Measurements from ENCODE around the gene FERMT3. TPM values are rescaled to one million over a fixed set of nuclear protein-coding genes. Genes with fewer than 3 reads are reported as not detected.

FERMT3 gene
- total RNA-seq, 2 experiments from 2014 or later = 219 to 231 TPM

DNA sequence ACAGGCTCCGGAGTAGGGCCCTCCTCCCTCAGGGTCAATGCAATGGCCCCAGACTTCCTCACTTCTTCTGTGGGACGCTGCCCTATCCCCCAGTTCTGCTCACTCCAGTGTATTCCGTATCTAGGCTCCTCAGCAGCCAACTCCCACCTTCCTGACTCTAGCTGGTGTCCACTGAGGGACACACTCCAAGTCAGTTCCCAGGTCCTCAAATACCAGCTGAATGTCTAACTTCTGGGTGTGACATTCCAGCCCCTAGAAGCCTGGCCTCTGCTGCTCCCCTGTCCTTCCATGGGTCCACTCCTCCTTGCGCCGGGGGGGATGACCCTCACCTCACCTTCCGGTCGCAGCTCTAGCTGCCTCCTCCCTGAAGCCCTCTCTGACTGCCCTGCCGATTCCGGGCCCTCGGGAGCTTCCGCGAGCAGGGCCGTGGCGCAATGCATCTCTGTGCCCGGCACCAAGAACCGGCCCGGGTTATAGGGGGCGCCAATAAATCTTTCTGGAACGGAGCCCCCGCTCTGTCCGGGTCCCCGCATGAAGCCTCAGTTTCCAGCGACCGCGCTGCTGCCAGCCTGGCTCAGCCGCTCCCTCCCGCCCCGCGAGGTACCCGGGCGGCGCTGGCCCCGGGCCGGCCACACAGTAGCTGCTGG is 62.5 kb downstream of the FERMT3 start:
- Mint-ChIP-seq H3K27me3 (no peaks in the 10 kb centered on the region), H3K4me3 (peak overlapping the region; percentile 96), H3K4me1 (peaks cover 23% of the 10 kb centered on the region), H3K36me3 (peaks cover 6% of the 10 kb centered on the region), H3K27ac (peak overlapping the region; percentile 96), H3K9me3 (no peaks in the 10 kb centered on the region)
- ATAC-seq (ENCODE audit: low read depth) (peak; percentile 23), DNase-seq (peak; percentile 74)
- POLR2A ChIA-PET = interaction anchor here (0.6 to 6.0 kb wide), 15 partner anchors 8 to 86 kb away, joined by 3 to 94 read pairs (median 13); partner anchors contain the start of genes BAD, ESRRA, FERMT3 and FKBP2

DNA sequence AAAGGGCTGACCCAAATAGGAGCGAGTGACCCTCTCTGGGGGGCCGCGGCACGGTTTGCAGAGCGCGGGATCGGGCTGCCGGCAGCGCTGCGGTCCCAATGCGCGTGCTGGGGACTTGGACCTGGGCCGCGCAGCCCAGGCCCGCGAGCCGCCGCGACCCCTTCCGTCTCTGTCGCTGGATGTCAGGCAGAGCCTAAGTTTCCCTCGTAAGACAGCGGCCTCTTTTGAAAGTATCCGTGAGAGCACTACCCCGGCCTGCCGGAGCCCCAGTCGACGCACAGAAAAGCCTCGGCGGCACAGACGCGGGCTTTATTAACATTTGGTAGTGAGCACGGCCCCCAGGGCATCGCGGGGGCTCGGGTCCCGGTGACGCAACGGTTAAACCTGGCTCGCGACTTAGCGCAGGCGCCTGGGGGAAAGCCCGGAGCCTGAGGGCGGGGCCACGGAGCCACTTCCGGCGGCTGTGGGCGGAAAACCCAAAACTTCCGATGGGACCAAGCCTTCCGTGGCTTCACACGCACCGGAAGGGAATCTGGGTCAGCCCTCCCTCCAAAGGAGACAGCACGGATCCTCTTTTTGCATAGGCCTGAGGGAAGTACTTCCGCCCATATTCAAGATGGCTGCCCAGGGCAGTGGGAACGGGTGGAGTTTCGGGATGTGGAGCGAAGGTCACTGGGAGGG is 63.2 kb downstream of the FERMT3 start:
- ATAC-seq (ENCODE audit: low read depth) (peak; percentile 69), DNase-seq (peak; percentile 99)
- Mint-ChIP-seq H3K9me3 (no peaks in the 10 kb centered on the region), H3K4me1 (peaks cover 23% of the 10 kb centered on the region), H3K36me3 (peaks cover 6% of the 10 kb centered on the region), H3K4me3 (peak overlapping the region; percentile 96), H3K27me3 (no peaks in the 10 kb centered on the region), H3K27ac (peak overlapping the region; percentile 96)
- POLR2A ChIA-PET = interaction anchor here (1.0 to 6.0 kb wide), 16 partner anchors 9 to 83 kb away, joined by 3 to 94 read pairs (median 13); partner anchors contain the start of genes BAD, ESRRA, FERMT3 and FKBP2

Other genes starting within 250 kb of the FERMT3 start
- 100 to 1,000 TPM; 379 to 420 TPM for gene COX8A, start 232.1 kb upstream of the FERMT3 start, total RNA-seq
- gene OTUB1, start 220.3 kb upstream of the FERMT3 start, total RNA-seq = 10 to 100 TPM; 86.0 to 87.0 TPM
- gene FLRT1, start 170.8 kb upstream of the FERMT3 start, total RNA-seq = not detected
- 10 to 100 TPM; 13.5 to 16.1 TPM for gene MACROD1, start 40.6 kb upstream of the FERMT3 start, total RNA-seq
- 100 to 1,000 TPM; 218 to 219 TPM for gene STIP1, start 20.6 kb upstream of the FERMT3 start, total RNA-seq
- gene TRPT1, start 19.5 kb downstream of the FERMT3 start, total RNA-seq = 10 to 100 TPM; 45.0 to 47.8 TPM
- gene NUDT22, start 19.6 kb downstream of the FERMT3 start, total RNA-seq = 100 to 1,000 TPM; 102 to 103 TPM
- 10 to 100 TPM; 59.6 to 60.3 TPM for gene DNAJC4, start 23.8 kb downstream of the FERMT3 start, total RNA-seq
- gene VEGFB, start 27.9 kb downstream of the FERMT3 start, total RNA-seq = 10 to 100 TPM; 93.4 to 98.8 TPM
- gene FKBP2, start 34.4 kb downstream of the FERMT3 start, total RNA-seq = 10 to 100 TPM; 27.7 to 28.1 TPM
- 100 to 1,000 TPM; 122 to 124 TPM for gene PPP1R14B, start 40.2 kb downstream of the FERMT3 start, total RNA-seq
- gene PLCB3, start 44.8 kb downstream of the FERMT3 start, total RNA-seq = 10 to 100 TPM; 18.6 to 18.9 TPM
- gene BAD, start 77.9 kb downstream of the FERMT3 start, total RNA-seq = 10 to 100 TPM; 32.9 to 35.8 TPM
- gene GPR137, start 79.1 kb downstream of the FERMT3 start, total RNA-seq = 10 to 100 TPM; 31.3 to 32.7 TPM
- not detected for gene KCNK4, start 84.6 kb downstream of the FERMT3 start, total RNA-seq
- gene CATSPERZ, start 93.6 kb downstream of the FERMT3 start, total RNA-seq = not detected
- gene ESRRA, start 98.8 kb downstream of the FERMT3 start, total RNA-seq = 10 to 100 TPM; 33.9 to 35.1 TPM
- 100 to 1,000 TPM; 140 to 151 TPM for gene TRMT112, start 110.8 kb downstream of the FERMT3 start, total RNA-seq
- 10 to 100 TPM; 85.1 to 91.2 TPM for gene PRDX5, start 111.4 kb downstream of the FERMT3 start, total RNA-seq
- gene CCDC88B, start 133.5 kb downstream of the FERMT3 start, total RNA-seq = 100 to 1,000 TPM; 132 to 142 TPM
- gene RPS6KA4, start 152.4 kb downstream of the FERMT3 start, total RNA-seq = 10 to 100 TPM; 32.4 to 33.9 TPM